Mesenteric fat pad (tissue), 1 donor: ENCODE results near the gene PCDHA5. TPM values are rescaled to one million over a fixed set of nuclear protein-coding genes. Genes with fewer than 3 reads are reported as not detected.
"Not testable (repeated sequence)": the region's sequence is repeated elsewhere in the genome, so short reads cannot be mapped to it uniquely, and the experiment has no call there.

ENCODE experiments used
- DNase-seq: peaks from one replicate; pipeline ENCODE4 v3.0.0-alpha.2; 2020; ENCODE audit warnings: low spot score
- long read RNA-seq: library from polyadenylated mRNA; unstranded; transcript quantifications from one replicate; pipeline ENCODE4 v2.0.0, GENCODE V29; 2020
- total RNA-seq: library from RNA; stranded (reverse); fragmentation: NEBNext Ultra II Directional; extraction: Animal tissue kit (Norgen Biotek cat#: 25700); gene quantifications from one replicate; pipeline ENCODE4 v1.2.1, GENCODE V29; 2021
- donor health status: DM: yes; HTN: yes; CAD: no.

The PCDHA5 gene
- total RNA-seq: 0.10 TPM
- long read RNA-seq: 0 reads

DNA sequence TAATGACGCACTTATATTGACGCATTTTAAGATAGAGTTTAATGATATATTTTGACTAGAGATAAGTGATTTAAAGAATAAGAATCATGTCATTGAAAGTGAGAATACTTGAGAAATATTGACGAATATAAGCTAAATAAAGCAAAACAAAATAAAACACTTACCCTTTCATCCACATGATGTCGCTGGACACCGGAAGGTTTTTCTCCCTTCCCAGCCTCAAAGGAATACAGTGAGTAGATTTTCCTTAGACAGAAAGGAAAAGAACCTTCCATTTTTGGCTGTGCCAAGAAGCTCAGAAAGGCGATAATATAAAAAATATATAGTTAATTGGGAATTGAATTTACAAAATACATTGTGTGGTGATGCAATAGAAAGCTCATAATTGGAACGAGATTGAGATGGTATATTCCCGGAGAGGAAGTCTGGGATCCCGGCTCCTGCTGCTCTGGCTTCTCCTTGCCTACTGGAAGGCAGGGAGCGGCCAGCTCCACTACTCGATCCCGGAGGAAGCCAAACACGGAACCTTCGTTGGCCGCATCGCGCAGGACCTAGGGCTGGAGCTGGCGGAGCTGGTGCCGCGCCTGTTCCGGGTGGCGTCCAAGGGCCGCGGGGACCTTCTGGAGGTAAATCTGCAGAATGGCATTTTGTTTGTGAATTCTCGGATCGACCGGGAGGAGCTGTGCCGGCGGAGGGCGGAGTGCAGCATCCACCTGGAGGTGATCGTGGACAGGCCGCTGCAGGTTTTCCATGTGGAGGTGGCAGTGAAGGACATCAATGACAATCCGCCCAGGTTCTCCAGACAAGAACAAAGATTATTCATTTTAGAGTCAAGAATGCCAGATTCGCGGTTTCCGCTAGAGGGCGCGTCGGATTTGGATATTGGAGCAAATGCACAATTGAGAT lies at the start of gene PCDHA5:
PCDHA5 (plus strand) TSS at position 239 of the 906 bp plus-strand sequence.
- DNase-seq: no peak

DNA sequence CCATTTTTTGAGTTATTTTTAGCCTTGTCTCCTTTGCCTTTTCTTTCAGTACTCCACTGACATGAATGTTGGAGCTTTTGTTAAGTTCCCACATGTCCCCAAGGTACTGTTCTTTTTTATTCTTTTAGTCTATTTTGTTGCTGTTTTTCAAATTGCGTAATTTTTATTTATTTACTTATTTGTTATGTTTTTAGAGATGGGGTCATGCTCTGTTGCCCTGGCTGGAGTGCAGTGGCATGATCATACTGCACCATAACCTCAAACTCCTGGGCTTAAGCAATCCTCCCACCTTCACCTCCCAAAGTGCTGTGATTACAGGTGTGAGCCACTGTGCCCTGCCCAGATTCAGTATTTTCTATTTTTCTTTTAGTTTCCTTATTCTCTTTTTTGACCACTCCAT lies 40.9 kb upstream of the PCDHA5 start:
- no peak for DNase-seq

DNA sequence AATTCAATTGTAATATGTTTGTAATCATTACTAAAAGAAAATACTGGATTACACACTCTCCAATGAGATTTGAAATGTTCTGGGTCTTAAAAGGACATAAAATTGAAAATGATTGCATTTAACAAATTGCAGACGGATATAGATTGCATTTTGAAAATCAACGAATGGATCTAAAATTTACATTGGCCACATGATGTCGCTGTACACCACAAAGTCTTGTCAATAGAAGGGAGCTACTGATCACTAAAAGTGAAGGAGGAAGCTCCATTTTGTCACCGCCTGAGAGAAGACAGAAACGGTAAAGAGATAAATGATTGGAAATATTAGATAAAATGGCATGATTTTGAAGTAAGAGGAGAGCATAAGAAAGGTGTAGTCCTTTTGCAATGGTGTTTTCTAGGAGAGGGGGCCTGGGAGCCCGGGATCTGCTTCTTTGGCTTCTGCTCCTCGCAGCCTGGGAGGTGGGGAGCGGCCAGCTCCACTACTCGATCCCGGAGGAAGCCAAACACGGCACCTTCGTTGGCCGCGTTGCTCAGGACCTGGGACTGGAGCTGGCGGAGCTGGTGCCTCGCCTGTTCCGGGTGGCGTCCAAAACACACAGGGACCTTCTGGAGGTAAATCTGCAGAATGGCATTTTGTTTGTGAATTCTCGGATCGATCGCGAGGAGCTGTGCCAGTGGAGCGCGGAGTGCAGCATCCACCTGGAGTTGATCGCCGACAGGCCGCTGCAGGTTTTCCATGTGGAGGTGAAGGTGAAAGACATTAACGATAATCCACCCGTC lies 35.3 kb upstream of the PCDHA5 start, which contains the start of gene PCDHA1:
PCDHA1 (plus strand) TSS at position 236 of the 782 bp plus-strand sequence.
- DNase-seq: no peak

DNA sequence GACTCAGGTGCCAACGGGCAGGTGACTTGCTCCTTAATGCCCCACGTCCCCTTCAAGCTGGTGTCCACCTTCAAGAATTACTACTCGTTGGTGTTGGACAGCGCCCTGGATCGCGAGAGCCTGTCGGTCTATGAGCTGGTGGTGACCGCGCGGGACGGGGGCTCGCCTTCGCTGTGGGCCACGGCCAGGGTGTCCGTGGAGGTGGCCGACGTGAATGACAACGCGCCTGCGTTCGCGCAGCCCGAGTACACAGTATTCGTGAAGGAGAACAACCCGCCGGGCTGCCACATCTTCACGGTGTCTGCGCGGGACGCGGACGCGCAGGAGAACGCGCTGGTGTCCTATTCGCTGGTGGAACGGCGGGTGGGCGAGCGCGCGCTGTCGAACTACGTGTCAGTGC lies 34.0 kb upstream of the PCDHA5 start:
- not testable (repeated sequence) for DNase-seq

DNA sequence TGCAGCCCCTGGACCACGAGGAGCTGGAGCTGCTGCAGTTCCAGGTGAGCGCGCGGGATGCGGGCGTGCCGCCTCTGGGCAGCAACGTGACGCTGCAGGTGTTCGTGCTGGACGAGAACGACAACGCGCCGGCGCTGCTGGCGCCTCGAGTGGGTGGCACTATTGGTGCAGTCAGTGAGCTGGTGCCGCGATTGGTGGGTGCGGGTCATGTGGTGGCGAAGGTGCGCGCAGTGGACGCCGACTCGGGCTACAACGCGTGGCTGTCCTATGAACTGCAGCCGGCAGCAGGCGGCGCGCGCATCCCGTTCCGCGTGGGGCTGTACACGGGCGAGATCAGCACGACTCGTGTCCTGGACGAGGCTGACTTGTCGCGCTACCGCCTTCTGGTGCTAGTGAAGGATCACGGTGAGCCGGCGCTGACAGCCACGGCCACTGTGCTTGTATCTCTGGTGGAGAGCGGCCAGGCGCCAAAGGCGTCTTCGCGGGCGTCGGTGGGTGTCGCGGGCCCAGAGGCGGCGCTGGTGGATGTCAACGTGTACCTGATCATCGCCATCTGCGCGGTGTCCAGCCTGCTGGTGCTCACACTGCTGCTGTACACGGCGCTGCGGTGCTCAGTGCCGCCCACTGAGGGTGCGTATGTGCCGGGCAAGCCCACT lies 33.4 kb upstream of the PCDHA5 start:
- not testable (repeated sequence) for DNase-seq

DNA sequence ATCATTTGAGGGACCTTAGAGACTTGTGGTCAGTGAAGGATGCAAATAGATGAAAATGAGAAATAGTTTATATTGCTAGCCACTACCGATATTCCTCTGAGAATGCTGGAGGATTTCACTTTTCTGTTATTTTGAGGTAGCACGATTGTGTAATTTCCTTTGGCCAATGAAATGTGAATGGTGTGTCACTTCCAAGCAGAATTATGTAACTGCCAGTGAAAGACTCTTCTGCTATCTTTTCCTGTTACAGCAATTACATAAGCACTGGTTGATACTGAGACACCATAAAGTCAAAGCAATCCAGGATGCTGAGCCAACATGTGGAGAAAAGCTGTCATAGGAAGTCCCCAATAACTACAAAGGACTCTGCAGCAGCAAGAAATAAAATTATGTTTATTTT lies 30.3 kb upstream of the PCDHA5 start:
- no peak for DNase-seq

DNA sequence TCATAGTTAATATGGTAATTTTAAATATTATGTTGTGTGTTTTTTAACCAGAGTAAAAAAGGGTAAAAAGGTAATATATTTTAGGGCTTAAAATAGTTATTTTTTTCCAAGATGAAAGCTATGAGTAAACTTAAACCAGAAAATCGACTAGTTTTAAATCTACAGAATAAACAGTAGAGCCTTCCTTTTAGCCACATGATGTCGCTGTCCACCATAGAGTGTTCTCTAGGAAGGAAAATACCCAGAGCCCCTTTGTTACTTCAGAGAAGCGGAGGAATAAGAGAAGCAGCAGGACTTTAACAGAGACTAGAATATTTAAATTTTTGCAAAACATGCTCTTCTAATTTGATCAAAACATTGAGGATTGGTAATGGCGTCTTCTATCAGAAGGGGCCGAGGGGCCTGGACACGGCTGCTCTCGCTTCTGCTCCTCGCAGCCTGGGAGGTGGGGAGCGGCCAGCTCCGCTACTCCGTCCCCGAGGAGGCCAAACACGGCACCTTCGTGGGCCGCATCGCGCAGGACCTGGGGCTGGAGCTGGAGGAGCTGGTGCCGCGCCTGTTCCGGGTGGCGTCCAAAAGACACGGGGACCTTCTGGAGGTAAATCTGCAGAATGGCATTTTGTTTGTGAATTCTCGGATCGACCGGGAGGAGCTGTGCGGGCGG lies 26.7 kb upstream of the PCDHA5 start, which contains the start of gene PCDHA2:
PCDHA2 (plus strand) TSS at position 258 of the 664 bp plus-strand sequence.
- DNase-seq: no peak

DNA sequence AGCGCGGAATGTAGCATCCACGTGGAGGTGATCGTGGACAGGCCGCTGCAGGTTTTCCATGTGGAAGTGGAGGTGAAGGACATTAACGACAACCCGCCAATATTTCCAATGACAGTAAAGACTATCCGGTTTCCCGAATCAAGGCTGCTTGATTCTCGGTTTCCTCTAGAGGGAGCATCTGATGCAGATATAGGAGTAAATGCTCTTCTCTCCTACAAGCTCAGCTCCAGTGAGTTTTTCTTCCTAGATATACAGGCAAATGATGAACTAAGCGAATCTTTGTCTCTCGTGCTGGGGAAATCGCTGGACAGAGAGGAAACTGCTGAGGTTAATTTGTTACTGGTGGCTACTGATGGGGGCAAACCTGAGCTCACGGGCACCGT lies 26.2 kb upstream of the PCDHA5 start:
- DNase-seq: no peak

DNA sequence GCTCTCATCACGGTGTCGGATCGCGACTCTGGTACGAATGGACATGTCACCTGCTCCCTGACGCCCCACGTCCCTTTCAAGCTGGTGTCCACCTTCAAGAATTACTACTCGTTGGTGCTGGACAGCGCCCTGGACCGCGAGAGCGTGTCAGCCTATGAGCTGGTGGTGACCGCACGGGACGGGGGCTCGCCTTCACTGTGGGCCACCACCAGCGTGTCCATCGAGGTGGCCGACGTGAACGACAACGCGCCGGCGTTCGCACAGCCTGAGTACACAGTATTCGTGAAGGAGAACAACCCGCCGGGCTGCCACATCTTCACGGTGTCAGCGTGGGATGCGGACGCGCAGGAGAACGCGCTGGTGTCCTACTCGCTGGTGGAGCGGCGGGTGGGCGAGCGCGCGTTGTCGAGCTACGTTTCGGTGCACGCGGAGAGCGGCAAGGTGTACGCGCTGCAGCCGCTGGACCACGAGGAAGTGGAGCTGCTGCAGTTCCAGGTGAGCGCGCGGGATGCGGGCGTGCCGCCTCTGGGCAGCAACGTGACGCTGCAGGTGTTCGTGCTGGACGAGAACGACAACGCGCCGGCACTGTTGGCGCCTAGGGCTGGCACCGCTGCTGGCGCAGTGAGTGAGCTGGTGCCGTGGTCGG lies 25.2 kb upstream of the PCDHA5 start:
- DNase-seq: not testable (repeated sequence)

DNA sequence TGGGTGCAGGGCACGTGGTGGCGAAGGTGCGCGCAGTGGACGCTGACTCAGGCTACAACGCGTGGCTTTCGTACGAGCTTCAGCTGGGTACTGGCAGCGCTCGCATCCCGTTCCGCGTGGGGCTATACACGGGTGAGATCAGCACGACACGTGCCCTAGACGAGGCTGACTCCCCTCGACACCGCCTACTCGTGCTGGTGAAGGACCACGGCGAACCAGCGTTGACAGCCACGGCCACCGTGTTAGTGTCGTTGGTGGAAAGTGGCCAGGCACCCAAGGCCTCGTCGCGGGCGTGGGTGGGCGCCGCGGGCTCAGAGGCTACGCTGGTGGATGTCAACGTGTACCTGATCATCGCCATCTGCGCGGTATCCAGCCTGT lies 24.7 kb upstream of the PCDHA5 start:
- DNase-seq: no peak

DNA sequence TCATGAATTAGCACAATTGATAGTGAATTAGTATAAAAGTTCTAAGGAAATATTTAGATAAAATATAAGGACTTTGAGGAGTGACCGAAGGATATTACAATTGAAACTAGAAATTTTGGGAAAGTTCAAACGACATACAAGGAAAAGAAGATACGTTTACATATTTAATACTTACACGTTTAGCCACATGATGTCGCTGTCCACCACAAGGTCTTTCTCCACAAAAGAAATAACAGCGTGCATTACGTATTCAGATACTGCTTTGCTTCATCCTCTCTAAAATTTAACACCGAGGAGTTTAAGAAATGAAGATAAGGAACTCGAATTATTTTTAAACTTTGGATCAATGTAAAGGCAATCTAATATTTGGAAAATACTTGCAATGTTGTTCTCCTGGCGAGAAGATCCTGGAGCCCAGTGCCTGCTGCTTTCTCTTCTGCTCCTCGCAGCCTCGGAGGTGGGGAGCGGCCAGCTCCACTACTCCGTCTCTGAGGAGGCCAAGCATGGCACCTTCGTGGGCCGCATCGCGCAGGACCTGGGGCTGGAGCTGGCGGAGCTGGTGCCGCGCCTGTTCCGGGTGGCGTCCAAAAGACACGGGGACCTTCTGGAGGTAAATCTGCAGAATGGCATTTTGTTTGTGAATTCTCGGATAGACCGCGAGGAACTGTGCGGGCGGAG lies 20.5 kb upstream of the PCDHA5 start, which contains the start of gene PCDHA3:
PCDHA3 (plus strand) TSS at position 242 of the 678 bp plus-strand sequence.
- no peak for DNase-seq

DNA sequence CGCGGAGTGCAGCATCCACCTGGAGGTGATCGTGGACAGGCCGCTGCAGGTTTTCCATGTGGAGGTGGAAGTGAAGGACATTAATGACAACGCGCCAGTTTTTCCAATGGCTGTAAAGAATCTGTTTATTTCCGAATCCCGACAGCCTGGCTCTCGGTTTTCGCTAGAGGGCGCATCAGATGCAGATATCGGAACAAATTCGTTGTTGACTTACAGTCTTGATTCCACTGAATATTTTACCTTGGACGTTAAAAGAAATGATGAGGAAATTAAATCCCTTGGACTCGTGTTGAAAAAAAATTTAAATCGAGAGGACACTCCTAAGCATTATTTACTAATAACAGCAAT lies 19.9 kb upstream of the PCDHA5 start:
- DNase-seq: no peak

DNA sequence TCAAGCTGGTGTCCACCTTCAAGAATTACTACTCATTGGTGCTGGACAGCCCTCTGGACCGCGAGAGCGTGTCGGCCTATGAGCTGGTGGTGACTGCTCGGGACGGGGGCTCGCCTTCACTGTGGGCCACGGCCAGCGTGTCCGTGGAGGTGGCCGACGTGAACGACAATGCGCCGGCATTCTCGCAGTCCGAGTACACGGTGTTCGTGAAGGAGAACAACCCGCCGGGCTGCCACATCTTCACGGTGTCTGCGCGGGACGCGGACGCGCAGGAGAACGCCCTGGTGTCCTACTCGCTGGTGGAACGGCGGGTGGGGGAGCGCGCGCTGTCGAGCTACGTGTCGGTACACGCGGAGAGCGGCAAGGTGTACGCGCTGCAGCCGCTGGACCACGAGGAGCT lies 19.0 kb upstream of the PCDHA5 start:
- not testable (repeated sequence) for DNase-seq

DNA sequence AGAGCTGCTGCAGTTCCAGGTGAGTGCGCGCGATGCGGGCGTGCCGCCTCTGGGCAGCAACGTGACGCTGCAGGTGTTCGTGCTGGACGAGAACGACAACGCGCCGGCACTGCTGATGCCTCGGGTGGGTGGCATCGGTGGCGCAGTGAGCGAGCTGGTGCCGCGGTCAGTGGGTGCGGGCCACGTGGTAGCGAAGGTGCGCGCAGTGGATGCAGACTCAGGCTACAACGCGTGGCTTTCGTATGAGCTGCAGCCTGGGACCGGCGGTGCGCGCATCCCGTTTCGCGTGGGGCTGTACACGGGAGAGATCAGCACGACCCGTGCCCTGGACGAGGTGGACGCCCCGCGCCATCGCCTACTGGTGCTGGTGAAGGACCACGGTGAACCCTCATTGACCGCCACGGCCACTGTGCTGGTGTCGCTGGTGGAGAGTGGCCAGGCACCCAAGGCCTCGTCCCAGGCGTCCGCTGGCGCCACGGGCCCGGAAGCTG lies 18.6 kb upstream of the PCDHA5 start:
- DNase-seq: no peak

DNA sequence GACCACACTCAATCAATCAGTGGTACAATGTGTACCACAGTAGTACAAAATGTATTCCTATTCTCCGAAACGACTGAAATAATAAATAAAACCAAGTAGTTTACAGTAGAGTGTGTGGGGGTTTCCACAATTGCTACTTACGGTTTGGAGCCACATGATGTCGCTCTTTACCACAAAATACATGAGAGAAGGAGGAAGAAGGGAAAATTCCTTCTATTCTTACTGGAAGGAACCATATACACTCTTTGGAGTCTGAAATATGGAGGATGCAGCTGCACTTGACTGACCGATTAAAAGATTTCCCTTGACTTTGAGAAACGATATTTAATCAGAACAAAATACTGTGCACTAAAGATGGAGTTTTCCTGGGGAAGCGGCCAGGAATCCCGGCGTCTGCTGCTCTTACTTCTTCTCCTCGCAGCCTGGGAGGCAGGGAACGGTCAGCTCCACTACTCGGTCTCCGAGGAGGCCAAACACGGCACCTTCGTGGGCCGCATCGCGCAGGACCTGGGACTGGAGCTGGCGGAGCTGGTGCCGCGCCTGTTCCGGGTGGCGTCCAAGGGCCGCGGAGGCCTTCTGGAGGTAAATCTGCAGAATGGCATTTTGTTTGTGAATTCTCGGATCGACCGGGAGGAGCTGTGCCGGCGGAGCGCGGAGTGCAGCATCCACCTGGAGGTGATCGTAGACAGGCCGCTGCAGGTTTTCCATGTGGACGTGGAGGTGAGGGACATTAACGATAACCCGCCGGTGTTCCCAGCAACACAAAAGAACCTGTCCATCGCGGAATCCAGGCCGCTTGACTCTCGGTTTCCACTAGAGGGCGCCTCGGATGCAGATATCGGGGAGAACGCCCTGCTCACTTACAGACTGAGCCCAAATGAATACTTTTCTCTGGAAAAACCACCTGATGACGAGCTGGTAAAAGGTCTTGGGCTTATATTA lies 14.3 kb upstream of the PCDHA5 start, which contains the start of gene PCDHA4:
PCDHA4 (plus strand) TSS at position 235 of the 942 bp plus-strand sequence.
- DNase-seq: no peak

DNA sequence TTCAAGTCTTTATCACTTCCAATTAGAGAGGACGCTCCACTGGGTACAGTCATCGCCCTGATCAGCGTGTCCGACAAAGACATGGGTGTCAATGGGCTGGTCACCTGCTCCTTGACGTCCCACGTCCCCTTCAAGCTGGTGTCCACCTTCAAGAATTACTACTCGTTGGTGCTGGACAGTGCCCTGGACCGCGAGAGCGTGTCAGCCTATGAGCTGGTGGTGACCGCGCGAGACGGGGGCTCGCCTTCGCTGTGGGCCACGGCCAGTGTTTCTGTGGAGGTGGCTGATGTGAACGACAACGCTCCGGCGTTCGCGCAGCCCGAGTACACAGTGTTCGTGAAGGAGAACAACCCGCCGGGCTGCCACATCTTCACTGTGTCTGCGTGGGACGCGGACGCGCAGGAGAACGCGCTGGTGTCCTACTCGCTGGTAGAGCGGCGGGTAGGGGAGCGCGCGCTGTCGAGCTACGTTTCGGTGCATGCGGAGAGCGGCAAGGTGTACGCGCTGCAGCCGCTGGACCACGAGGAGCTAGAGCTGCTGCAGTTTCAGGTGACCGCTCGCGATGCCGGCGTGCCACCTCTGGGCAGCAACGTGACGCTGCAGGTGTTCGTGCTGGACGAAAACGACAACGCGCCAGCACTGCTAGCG lies 13.0 kb upstream of the PCDHA5 start:
- DNase-seq: not testable (repeated sequence)

DNA sequence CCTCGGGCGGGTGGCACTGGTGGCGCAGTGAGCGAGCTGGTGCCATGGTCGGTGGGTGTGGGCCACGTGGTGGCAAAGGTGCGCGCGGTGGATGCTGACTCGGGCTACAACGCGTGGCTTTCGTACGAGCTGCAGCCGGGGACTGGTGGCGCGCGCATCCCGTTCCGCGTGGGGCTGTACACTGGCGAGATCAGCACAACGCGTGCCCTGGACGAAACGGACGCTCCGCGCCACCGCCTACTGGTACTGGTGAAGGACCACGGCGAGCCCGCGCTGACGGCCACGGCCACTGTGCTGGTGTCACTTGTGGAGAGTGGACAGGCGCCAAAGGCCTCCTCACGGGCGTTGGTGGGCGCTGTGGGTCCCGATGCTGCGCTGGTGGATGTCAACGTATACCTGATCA lies 12.5 kb upstream of the PCDHA5 start:
- DNase-seq: no peak

DNA sequence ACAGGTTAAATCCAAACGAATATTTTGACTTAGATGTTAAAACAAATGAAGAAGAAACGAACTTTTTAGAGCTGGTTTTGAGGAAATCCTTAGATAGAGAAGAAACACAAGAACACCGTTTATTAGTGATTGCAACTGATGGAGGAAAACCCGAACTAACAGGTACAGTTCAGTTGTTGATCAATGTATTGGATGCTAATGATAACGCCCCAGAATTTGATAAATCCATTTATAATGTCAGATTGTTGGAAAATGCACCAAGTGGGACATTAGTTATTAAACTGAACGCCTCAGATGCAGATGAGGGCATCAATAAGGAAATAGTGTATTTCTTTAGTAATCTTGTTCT lies 842 bp downstream of the PCDHA5 start:
- DNase-seq: no peak
